Erythroblast (primary cell): ENCODE data around the gene BBS4.
"Not testable (repeated sequence)": the region's sequence is repeated elsewhere in the genome, so short reads cannot be mapped to it uniquely, and the experiment has no call there.

Experiments used
- GATA1 ChIP-seq: IDR thresholded peaks from 2 replicates; pipeline ENCODE4 v1.6.1; 2011; ENCODE audit warnings: low read depth, mild to moderate bottlenecking, control low read depth, low read length, moderate library complexity
- POLR2A ChIP-seq: IDR thresholded peaks from 2 replicates; pipeline ENCODE4 v1.6.1; 2011; ENCODE audit warnings: mild to moderate bottlenecking, low read length

DNA sequence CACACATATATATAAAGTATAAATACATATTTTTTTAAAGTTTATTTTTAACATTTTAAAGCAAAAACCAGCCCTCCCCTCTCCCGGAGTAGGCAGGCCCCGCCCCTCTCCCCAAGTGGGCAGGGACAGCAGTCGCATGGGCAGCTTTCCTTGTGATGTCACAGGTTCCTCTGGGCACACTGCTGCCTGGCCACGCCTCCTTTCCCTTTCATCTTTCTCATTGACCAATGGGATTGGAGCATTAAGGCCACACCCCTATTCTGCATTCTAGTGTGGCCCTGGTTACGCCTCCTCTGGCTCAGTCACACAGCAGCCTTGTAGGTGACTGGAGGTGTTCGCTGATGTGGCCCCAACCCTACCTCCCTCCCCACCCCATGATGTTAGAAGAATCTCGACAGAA, 31.6 kb upstream of the BBS4 start, which contains the start of gene GOLGA6B:
- TF ChIP-seq POLR2A, GATA1: not testable (repeated sequence)
